ENCODE measurements around the gene WHRN. TPM values are rescaled to one million over a fixed set of nuclear protein-coding genes. Genes with fewer than 3 reads are reported as not detected.

Gene WHRN
- total RNA-seq, 2 donors from 2014 or later, result 2.6 to 8.2 TPM

- DNase-seq (ENCODE audit: low spot score), result no peak
- Histone ChIP-seq H3K4me3 (no peak overlapping the region), H3K36me3 (peaks cover 6% of the 10 kb centered on the region), H3K27ac (peak overlapping the region; percentile 78 to 84), H3K9me3 (no peaks in the 10 kb centered on the region), H3K4me1 (peaks cover 0 to 64% of the 10 kb centered on the region in 2 donors), H3K27me3 (no peaks in the 10 kb centered on the region)
- TF ChIP-seq, protein P1, sequence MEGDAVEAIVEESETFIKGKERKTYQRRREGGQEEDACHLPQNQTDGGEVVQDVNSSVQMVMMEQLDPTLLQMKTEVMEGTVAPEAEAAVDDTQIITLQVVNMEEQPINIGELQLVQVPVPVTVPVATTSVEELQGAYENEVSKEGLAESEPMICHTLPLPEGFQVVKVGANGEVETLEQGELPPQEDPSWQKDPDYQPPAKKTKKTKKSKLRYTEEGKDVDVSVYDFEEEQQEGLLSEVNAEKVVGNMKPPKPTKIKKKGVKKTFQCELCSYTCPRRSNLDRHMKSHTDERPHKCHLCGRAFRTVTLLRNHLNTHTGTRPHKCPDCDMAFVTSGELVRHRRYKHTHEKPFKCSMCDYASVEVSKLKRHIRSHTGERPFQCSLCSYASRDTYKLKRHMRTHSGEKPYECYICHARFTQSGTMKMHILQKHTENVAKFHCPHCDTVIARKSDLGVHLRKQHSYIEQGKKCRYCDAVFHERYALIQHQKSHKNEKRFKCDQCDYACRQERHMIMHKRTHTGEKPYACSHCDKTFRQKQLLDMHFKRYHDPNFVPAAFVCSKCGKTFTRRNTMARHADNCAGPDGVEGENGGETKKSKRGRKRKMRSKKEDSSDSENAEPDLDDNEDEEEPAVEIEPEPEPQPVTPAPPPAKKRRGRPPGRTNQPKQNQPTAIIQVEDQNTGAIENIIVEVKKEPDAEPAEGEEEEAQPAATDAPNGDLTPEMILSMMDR (IDR thresholded peaks at IDR 0.05), result no peak
These were observed 120.4 kb downstream of the WHRN start for GRCh38 chr9:114384836-114385396.

GRCh38 chr9:114384341-114384740 is 120.9 kb downstream of the WHRN start:
- Histone ChIP-seq H3K36me3 (peaks cover 11% of the 10 kb centered on the region), H3K27me3 (no peaks in the 10 kb centered on the region), H3K4me1 (peaks cover 0 to 63% of the 10 kb centered on the region in 2 donors), H3K9me3 (no peaks in the 10 kb centered on the region), H3K4me3 (no peak overlapping the region), H3K27ac (peak overlapping the region; percentile 78 to 84)
- DNase-seq (ENCODE audit: low spot score), result no peak
- TF ChIP-seq, protein P1 (IDR thresholded peaks at IDR 0.05), result no peak

GRCh38 chr9:114383521-114384231 is 121.6 kb downstream of the WHRN start:
- TF ChIP-seq, protein P1 (IDR thresholded peaks at IDR 0.05), result no peak
- Histone ChIP-seq H3K9me3 (no peaks in the 10 kb centered on the region), H3K4me1 (peaks cover 0 to 57% of the 10 kb centered on the region in 2 donors), H3K4me3 (no peak overlapping the region), H3K27ac (peak overlapping the region; percentile 78 to 84), H3K36me3 (peaks cover 11% of the 10 kb centered on the region), H3K27me3 (no peaks in the 10 kb centered on the region)
- DNase-seq (ENCODE audit: low spot score), result no peak

- peaks cover 11% of the 10 kb centered on the region for H3K36me3 ChIP-seq
- TF ChIP-seq, protein P1 (IDR thresholded peaks at IDR 0.05), result no peak
- peaks cover 0 to 49% of the 10 kb centered on the region in 2 donors for H3K4me1 ChIP-seq
- no peak overlapping the region for H3K4me3 ChIP-seq
- no peaks in the 10 kb centered on the region for H3K27me3 ChIP-seq
- no peaks in the 10 kb centered on the region for H3K9me3 ChIP-seq
- no peak for DNase-seq (ENCODE audit: low spot score)
- H3K27ac ChIP-seq, result peak overlapping the region; percentile 78 to 84
These were observed 122.4 kb downstream of the WHRN start for GRCh38 chr9:114382699-114383520.

DNA sequence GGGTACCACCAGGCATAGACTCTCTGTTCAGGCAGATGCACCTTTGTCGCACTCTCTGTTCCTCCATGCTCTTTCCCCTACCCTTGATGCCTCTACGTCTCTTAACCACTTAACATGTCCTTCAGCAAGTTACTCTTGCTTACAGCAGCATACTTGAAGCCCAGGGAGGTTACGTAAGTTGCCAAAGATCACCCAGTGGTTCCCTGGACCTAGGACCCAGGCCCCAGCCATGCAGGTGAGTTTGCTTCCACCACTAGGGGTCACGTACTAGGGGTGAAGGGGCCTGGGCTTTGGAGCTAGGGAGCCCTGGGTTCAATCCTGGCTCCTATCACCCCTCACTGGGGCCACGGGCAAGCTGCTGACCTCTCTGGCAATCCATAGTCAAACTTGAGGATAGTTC is 126.4 kb downstream of the WHRN start:
- no peaks in the 10 kb centered on the region for H3K9me3 ChIP-seq
- TF ChIP-seq, protein P1 (IDR thresholded peaks at IDR 0.05), result no peak
- no peak overlapping the region for H3K4me3 ChIP-seq
- DNase-seq (ENCODE audit: low spot score), result no peak
- H3K27ac ChIP-seq, result no peak overlapping the region
- no peaks in the 10 kb centered on the region for H3K27me3 ChIP-seq
- H3K36me3 ChIP-seq, result peaks cover 25% of the 10 kb centered on the region
- H3K4me1 ChIP-seq, result peaks cover 0 to 14% of the 10 kb centered on the region in 2 donors

Data from right atrium auricular region (tissue), 2 donors.